GM06990 (cell line): ENCODE measurements around the gene MTCH2.

ENCODE experiments used
- DNase-seq: peaks from one replicate; pipeline ENCODE4 v3.0.0-alpha.2; 2011; ENCODE audit not compliant: insufficient read length; ENCODE audit errors: extremely low read depth
- H3K27me3 ChIP-seq: replicated peaks from 2 replicates; pipeline ENCODE4 v1.6.0; 2011; ENCODE audit warnings: low read length; ENCODE audit not compliant: control insufficient read depth, insufficient read depth
- H3K36me3 ChIP-seq: 2 replicates; pipeline ENCODE4 v1.5.1; 2011; ENCODE audit warnings: low read length; ENCODE audit not compliant: control insufficient read depth, insufficient read depth
- H3K4me3 ChIP-seq: replicated peaks from 2 replicates; pipeline ENCODE4 v1.5.1; 2011; ENCODE audit warnings: low read depth, mild to moderate bottlenecking, control low read depth, low read length
- TF ChIP-seq, protein P1 (sequence below): IDR thresholded peaks from 2 replicates; pipeline ENCODE4 v1.5.1; 2011; ENCODE audit warnings: low read length, control low read depth, mild to moderate bottlenecking, inconsistent platforms; ENCODE audit not compliant: insufficient read depth, poor library complexity, severe bottlenecking

Gene MTCH2

GRCh38 chr11:47603295-47603694 lies 39.1 kb downstream of the MTCH2 start:
- Histone ChIP-seq H3K4me3 (no peak overlapping the region), H3K36me3 (no peaks in the 10 kb centered on the region), H3K27me3 (no peaks in the 10 kb centered on the region)
- no peak for DNase-seq
- TF ChIP-seq, protein P1, sequence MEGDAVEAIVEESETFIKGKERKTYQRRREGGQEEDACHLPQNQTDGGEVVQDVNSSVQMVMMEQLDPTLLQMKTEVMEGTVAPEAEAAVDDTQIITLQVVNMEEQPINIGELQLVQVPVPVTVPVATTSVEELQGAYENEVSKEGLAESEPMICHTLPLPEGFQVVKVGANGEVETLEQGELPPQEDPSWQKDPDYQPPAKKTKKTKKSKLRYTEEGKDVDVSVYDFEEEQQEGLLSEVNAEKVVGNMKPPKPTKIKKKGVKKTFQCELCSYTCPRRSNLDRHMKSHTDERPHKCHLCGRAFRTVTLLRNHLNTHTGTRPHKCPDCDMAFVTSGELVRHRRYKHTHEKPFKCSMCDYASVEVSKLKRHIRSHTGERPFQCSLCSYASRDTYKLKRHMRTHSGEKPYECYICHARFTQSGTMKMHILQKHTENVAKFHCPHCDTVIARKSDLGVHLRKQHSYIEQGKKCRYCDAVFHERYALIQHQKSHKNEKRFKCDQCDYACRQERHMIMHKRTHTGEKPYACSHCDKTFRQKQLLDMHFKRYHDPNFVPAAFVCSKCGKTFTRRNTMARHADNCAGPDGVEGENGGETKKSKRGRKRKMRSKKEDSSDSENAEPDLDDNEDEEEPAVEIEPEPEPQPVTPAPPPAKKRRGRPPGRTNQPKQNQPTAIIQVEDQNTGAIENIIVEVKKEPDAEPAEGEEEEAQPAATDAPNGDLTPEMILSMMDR, result no peak

- Histone ChIP-seq H3K4me3 (no peak overlapping the region), H3K27me3 (no peaks in the 10 kb centered on the region), H3K36me3 (no peaks in the 10 kb centered on the region)
- DNase-seq, result no peak
- TF ChIP-seq, protein P1, result no peak
Measured at GRCh38 chr11:47599902-47600301, 42.5 kb downstream of the MTCH2 start.

GRCh38 chr11:47595967-47596366 lies 46.4 kb downstream of the MTCH2 start:
- Histone ChIP-seq H3K36me3 (no peaks in the 10 kb centered on the region), H3K27me3 (no peaks in the 10 kb centered on the region; the same call in 1 of the 2 replicates), H3K4me3 (no peak overlapping the region)
- DNase-seq, result no peak
- TF ChIP-seq, protein P1, result no peak

DNA sequence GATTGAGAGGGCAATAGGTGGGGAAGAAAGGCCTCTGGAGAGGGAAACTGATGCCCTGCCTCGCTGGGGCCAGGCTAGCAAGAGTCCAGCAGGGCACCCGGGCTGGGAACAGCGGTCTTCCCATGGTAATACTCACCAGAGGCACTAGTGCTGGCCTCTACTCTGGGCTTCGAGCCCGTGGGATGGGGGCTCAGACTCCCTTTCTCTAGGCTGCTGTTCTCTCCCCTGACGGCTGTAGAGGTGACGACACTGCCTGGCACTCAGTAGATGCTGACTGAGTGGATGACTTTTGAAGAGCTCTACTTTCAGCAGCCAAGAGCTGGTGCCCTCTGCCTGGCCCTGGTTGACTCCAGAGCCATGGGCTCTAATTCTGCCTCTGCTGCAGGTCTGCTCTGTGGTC lies 47.3 kb downstream of the MTCH2 start:
- TF ChIP-seq, protein P1, result no peak
- H3K27me3 ChIP-seq, result no peaks in the 10 kb centered on the region; the same call in 1 of the 2 replicates
- no peak overlapping the region for H3K4me3 ChIP-seq
- no peaks in the 10 kb centered on the region for H3K36me3 ChIP-seq
- no peak for DNase-seq

- DNase-seq, result no peak
- Histone ChIP-seq H3K27me3 (no peaks in the 10 kb centered on the region; the same call in 1 of the 2 replicates), H3K36me3 (no peaks in the 10 kb centered on the region), H3K4me3 (no peak within 1 kb of the TSS)
- TF ChIP-seq, protein P1, result no peak
Measured at GRCh38 chr11:47593934-47594855, 48.2 kb downstream of the MTCH2 start, which contains the start of gene C1QTNF4. TSS of gene C1QTNF4 (minus strand) at chr11:47594411. CDS start at chr11:47590810, 3,601 bp downstream.
